GM21786 (cell line): ENCODE data around the gene MAPKAP1.
"Not testable (repeated sequence)": the region's sequence is repeated elsewhere in the genome, so short reads cannot be mapped to it uniquely, and the experiment has no call there.

Experiments used
- ATAC-seq: cut with Tn5 transposase; IDR thresholded peaks from one replicate; pipeline ENCODE4 v1.9.1; 2021; ENCODE audit not compliant: unreplicated experiment

MAPKAP1 gene

DNA sequence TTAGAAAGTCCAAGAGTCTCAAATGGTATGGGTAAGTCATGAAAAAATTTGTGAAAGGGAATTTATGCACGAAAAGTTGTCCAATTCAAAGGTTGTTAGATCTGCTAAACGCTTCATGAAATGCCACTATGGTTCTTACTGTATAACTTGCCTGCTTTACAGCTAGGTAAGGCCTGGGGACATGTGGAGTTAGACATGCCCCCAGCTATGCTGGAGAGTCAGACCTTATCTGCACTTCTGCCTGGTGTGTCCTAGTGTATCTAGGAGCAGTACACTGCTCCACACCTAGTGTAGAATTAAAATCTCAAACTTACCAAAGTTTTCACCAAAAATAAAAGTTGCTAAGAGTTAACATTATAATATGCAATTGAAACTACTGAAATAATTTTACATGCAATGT lies 136.8 kb downstream of the MAPKAP1 start:
- no peak for ATAC-seq

DNA sequence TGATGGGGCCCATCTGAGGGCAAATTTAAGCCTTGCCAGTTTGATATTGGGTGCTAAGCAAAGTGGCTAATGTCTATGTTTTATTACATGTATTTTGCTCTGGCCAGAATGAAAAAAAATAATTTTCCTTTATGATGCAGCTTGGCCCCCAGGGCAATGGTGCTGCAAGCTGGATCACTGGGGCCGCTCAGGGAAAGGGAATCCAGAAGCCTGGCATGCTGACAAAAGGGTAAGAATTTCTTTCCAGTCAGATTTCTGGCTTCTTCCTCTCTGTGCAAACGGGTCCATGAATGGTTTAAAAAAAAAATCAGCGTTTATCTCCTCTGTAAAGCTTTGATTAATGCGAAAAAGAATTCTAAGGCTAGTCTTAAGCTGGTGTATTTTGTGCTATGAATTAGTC lies 138.4 kb downstream of the MAPKAP1 start:
- ATAC-seq = no peak

DNA sequence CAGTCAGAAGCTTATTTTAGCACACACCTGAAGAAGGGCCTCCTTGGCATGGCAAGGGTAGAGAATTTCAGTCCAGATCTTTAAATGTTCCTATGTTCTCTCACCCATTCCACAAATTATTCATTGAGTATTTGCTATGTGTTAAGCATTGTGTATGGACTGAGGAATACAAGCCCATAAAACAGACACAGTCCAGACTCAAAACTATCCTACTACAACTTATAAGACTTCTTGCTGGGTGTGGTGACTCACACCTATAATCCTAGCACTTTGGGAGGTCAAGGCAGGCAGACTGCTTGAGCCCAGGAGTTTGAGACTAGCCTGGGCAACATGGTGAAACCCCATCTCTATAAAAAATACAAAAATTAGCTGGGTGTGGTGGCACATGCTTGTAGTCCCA lies 141.0 kb downstream of the MAPKAP1 start:
- not testable (repeated sequence) for ATAC-seq

DNA sequence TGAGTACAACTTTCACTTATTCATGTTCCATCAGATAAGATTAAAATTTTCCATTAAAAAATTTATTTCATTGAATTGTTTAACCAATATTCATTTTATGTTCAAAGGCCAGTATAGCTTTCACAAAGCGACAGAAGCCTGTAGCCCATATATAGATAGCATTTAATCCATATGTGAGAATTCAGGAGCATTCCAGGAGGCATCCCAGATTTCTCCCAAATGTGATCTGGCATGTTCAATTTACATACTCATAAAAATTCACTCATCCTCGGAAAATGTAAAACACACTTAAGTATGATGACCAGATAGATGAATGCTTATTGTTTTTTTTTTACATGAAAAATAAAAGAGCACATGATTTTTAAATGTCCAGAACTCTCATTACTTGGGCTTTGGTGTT lies 141.9 kb downstream of the MAPKAP1 start:
- no peak for ATAC-seq

DNA sequence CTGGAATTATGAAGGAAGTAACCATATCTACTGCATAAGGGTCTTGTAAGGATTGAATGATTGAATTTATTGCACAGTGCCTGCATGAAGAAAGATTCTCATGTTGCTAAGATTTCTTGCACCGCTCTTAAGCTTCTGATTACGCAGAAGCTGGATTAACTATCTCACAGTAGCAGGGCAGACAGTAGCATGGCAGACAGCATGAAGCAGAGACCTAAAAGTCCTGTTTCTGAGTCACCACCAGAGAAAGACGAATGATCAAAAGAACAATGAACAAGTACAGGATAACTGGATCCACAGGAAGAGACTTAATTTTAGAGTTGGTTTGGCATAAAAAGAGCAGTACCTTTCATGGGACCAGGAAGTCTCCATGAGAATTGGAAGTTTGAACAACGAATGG lies 142.4 kb downstream of the MAPKAP1 start:
- no peak for ATAC-seq

DNA sequence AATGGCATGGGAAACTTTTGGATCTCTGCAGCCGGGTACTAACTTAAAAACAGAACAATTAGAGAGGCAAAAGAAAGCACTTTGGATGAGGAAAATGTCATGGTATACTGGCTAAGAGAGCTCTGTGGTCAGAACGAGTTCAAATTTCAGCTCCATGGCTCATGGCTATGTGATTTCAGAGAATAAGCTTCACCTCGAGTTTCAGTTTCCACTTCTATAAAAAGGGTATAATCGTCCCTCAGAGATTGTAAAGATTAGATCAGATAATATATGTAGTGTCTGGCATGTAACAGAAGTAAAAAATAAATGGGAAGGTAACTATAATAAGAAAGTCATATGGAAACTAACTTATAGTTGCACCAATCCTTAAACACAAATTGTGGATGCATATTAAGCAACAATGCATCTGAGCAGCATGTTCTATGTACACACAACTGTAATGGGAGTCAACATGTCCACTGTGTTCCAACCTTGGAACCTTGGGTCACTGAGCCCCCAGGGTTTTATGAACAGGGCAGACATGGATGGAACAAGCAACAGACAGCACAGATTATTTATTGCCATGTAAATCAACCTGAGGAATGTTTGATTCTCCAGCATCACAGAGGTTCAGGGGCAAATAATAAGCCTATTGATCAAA lies 145.4 kb downstream of the MAPKAP1 start:
- no peak for ATAC-seq

DNA sequence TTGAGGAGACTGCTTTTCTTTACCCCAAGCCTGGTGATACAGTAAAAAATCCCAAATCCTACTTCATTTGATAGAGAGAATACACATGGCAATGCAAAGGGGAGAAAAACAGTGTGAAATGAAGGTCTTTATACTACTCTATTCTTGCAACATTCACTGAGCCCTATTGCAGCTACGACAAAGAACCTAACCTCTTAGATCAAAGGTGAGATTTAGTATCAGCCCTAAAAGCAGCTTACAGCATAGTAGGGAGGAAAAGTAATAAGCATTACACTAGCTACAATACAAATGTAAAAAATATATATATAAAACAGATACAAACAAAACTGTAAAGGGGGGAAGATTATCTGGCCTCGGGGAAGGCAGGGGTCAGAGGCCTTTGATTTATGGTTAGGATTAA lies 147.1 kb downstream of the MAPKAP1 start:
- no peak for ATAC-seq

DNA sequence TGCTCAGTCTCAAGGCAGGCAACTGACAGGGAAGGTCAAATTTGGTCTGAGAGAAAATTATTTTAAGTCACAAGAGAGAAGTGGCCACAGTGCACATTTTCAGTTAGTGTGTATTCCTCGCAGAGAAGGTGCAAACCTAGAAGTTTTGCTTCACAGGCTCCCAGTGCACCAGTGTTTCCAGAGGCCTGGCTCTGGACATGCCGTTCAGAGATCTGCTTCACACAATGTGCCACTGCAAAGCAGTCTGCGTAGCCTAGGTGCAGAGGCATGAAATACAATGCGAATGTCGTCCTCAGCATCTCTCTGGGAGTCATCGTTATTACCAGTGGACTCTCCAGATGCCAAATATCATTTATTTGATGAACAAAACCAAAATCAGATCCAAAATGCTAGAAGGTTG lies 147.8 kb downstream of the MAPKAP1 start:
- no peak for ATAC-seq

DNA sequence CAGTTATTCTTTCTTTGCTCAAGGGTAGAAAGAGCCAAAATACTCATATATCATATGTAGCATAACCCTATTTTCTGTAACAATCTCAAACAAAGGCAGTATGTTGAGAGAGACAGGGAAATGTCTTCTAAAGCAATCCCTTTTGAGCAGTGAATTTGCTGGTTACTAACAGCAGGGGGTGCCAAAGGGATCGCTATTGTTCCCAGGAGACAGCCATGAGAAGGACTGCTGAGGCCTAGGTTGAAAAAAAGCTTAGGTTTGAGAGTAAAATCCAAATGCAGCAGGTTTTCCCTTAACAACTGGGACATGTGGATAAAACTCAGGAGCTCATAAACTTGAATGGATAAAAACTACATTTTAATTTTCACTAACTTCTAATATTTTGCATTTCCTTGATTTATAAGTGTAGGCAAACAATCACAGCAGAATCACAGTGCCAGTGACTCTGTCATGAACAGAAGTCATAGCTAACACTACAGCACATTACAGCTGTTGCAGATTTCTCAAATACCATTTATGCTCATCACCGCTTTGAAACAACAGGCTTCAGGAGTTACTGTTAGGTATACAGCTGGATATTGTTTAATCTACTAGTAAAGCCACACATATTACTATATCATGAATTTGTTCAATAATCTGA lies 148.4 kb downstream of the MAPKAP1 start:
- no peak for ATAC-seq

DNA sequence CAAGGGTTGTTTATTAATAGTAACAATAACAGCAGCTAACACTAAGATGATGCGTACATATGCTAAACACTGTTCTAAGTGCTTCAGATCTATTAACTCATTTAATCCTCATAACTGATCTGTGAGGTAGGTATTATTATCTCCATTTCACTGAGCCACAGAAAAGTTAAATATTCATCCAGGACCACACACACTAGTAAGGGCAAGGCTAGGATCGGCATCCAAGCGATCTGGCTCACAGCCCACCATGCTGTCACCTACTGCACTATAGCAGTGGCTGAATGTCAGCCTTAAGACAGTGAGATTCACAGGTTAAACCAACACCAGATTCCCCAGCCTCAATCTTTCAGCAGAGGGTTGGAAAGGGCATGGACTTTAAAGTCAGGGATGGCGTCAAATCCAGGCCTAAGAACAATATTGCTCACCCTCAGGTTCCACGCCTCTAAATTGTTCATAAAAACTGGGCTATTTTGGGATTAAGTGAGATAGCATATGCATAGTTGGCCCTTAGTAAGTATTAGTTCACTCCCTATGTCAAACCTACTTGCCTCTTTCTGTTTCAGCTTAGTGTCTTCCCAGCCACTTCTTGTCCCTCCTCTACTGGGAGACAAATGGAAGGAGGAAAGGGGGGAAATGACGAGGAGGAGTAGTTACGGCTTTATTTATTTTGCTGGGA lies 150.8 kb downstream of the MAPKAP1 start:
- ATAC-seq = no peak

DNA sequence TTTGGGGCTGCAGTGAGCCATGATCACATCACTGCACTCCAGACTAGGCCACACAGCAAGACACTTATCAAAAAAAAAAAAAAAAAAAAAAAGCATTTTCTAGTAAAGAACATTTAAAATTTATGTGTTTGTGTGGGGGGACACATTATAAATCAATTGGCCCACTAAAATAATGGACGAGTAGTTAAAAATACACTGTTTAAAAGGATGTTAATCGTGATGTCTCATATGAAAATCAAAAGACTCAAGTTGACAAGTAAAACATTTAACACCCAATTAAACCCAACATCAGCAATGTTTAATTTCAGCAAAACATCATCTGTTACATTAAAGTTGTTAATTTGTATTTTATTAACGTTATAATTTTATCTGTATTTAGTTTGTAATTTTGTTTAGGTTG lies 152.3 kb downstream of the MAPKAP1 start:
- no peak for ATAC-seq

DNA sequence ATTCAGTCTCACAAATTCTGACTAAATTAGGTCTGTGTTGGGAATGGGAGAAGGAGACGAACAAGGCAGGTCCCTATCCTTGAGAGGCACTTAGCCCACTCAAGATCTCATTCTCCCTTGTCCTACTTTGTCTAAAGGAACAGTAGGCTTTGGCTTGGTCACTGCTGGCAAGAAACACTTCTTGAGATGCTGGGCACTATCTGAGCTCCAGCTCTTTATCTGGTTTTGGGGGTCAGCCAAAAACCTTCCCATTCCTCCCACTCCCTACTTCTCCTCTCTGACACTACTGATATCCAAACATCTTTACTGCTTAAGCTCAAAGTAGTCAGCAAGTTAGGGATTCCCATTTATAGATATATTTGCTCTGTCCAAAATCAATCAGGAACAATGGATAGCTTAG lies 155.2 kb downstream of the MAPKAP1 start:
- ATAC-seq = no peak

DNA sequence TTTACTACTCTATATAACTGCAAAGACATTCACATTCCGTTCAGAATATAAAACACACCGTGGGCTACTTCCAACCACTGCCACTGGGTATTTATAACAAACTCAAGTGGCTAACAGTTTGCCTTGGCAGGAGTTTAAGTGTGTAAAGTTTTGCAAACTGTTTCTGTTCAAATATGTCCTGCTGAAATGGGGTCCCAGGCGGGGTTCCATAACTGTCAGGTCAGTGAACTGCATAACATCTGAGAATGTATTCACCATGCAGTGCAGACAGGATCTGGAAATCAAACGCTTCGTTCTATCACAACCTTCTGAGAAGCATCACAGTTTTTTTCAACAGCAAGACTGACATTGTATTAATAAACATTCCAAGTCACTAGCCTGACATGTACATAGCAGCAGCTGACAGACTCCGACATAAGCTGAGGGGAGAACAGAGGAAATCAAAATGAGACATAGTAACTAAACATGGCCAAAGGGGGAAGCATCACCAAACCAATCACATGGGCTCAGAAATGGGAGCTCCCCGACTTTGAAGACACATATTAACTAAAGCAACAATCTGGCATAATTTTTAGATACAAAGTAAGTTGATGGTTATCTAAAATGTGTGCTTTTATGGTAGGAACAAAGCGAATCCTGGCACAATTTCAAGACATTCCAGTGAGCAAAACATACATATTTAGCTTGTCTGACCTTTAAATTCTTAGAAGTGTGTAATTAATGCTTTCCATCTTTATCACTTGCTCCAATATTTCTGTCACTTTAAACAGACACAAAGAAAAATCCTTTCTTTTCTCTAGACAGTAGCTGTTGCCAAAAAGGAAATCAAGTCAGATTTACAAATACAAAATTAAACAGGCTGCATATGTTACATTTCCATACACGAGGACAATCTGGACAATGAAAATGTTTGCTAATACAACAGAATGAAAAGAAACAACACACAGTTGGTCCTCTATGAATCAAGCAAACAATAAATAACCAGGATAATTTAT lies 156.8 kb downstream of the MAPKAP1 start:
- no peak for ATAC-seq

DNA sequence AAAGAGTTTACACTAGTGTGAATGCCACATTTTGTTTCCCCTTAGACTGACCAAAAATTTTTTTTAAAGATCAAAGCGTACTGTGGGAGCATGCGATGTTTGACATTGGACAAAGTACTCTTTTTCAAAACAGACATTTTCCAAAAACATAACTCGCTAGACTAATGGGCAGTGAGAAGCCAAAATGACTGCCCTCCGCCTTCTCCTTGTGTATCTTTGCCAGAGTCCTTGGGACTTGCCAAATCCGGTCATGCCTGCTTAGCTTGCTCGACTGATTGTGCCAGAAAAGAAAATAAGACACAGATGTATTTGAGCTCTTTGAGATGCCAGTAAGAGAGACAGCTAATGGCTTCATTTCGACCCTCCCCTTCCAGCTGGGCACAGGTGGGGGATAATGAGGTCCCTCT lies 157.5 kb downstream of the MAPKAP1 start:
- ATAC-seq = no peak

DNA sequence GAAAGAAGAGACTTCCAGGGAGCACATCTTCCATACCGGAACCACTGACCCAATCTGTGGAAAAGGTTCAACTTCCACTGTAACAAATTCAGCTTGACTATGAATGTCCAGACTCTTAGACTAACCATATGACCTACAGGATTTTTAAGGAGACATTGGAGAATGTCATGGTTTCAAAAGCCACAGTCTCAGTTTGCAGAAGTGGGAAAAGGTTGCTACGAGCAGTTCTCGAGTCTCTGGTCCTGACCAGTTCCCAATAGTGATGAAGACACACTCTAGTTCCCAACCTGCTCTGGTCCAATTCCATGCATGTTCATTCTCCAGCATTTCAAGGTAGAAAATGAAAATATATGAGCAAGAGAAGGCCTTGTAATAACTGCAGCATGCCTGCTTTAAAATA lies 158.0 kb downstream of the MAPKAP1 start:
- no peak for ATAC-seq

DNA sequence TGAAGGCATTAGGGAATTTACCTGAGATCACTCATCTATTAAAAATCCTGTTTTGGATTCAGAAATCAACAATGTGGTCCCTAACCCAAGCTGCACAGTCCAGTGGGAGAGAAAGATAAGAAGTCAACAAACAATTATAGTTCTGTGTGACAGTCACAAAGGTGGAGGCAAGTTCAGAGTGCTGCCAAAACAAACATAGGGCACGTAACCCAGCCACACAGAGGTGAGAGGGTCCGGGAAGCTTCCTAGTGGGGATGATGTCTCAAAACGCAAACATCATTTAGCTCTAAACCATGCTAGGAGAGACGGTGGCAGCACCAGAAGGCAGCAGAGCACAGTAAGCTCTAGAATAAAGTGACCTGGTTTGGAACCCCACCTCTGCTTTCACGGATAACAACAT lies 158.9 kb downstream of the MAPKAP1 start:
- no peak for ATAC-seq

DNA sequence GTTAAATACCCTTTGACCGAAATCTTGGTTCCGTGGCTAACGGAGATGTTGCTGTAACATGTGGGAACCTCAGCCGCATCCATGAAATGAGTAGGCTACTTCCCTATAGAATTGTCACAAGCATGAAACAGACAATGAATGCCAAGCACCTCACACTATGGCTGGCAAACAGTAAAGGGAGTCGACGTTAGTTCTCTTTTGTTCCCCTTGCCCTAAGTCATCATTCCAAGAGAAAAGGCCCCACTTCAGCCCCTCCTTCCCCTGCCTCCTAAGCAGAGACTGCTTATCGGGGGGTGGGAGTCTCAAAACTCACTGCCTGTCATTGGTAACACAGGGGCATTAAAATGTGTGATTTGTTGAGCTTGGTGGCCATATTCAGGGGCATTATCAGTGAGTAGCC lies 159.6 kb downstream of the MAPKAP1 start:
- no peak for ATAC-seq

DNA sequence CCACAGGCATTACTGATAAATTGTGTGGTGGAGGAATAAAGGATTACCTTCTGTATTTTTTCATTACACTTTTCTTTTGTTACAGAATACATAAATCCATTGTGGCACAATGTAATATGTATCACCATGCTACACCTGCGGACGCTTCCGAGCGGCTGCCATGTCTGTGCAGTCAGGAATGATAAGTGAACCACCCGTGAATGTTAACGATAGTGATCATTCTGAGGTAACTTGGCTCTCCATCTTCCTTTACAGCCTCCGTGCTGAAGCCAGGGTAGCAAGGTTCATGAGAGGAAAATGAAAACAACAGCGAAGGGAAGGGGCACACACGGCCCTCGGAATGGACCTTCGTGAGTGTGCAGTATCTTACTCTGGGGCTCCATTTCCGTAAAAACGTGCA lies 161.2 kb downstream of the MAPKAP1 start:
- ATAC-seq = no peak

DNA sequence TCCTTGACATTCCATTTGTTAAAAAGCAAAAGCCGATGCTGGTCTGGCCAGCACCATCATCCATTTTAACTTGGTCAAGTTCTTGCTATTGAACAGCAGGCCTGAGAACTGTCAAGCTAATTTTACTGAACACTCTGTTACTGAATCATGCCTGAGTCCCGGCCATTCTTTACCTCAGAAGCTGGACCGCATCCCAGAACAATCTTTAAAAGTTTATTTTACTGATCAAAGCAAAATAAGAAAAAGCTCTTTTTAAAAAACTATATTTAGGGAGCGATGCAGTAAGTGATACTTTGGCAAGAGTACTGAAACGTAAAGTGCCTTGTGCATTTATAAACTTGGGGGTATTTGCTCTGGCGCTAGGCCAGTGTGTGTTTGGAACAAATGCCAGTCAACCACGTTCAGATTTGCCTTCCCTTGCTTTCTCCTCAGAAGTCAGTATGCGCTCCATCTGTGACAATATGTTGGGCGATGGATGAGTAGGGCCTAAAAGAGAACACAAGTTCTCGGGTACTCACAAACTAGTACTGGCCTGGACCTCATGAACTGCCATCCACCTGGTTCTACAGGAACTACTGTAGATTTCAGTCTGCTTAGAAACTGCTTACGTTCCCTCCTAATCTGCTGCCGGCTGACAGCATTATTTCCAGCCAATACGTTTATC lies 161.9 kb downstream of the MAPKAP1 start:
- no peak for ATAC-seq

DNA sequence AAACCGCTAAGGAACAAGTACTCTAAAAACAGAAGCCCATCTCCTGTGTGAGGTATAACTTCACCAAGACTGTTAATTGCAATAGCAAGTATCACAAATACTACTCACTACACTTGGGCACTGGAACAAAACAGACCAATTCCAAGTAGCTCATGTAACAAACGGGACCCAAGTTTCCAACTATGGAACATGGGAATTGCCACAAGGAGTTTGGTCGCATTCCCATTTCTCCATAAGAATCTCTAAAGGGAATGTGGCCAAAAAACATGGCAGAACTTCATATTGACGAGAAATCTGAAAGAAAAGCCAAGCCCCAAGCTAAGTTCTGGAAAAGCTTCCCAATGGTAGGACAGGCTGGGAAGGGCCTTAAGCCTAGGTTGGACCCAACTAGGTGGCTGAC lies 162.5 kb downstream of the MAPKAP1 start:
- ATAC-seq = no peak

DNA sequence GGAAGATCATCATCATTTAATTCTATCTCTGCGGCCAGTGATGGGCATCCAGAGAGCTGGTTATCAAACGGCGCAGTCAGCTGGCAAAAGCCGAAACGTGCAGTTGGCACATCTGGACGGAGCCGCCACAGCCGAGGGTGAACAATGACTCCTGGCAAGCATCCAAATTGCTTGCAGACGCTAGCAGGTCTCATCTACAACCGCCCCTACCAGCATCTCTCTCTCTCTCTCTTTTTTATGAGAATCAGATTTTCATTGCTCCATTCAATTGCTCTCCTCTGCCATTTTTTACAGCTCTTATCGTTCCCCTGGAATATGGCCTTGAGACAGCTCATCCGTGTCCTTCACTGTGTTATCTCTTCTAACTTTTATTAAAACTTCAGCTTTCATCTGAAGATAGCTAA lies 165.2 kb downstream of the MAPKAP1 start:
- no peak for ATAC-seq
